T-helper 2 cell treated with Interferon-gamma antibody and Interleukin-4, amounts not matched to agents 100 ng/mL and 5 ng/mL, for 36 hours (primary cell): Measurements from ENCODE around the gene PTPN18. TPM values are rescaled to one million over a fixed set of nuclear protein-coding genes. Genes with fewer than 3 reads are reported as not detected.

Experiments
- intact Hi-C: fragments of 100-400 bp; cut with micrococcal nuclease; formaldehyde crosslinking; loops from one replicate; pipeline ENCODE4 v1.15.1; 2023
- total RNA-seq: library from RNA; stranded (reverse); gene quantifications from 2 replicates; pipeline ENCODE4 v1.2.3, GENCODE V29; 2022

The PTPN18 gene
- total RNA-seq, 1 donor from 2014 or later, result 95.5 TPM

GRCh38 chr2:130363479-130363878, 7.6 kb downstream of the PTPN18 start:
- intact Hi-C loops, result no loop called here

GRCh38 chr2:130365075-130365474, 9.2 kb downstream of the PTPN18 start:
- intact Hi-C loops, result no loop called here

- intact Hi-C loops, result no loop called here
Observed at GRCh38 chr2:130365963-130366362, 10.1 kb downstream of the PTPN18 start.

- intact Hi-C loops, result no loop called here
Observed at GRCh38 chr2:130366720-130367119, 10.9 kb downstream of the PTPN18 start.

- intact Hi-C loops, result no loop called here
Observed at GRCh38 chr2:130368786-130369185, 12.9 kb downstream of the PTPN18 start.

- intact Hi-C loops, result no loop called here
Observed at GRCh38 chr2:130369311-130369964, 13.6 kb downstream of the PTPN18 start.

GRCh38 chr2:130369965-130370341, 14.1 kb downstream of the PTPN18 start:
- intact Hi-C loops, result no loop called here

GRCh38 chr2:130370490-130370889, 14.6 kb downstream of the PTPN18 start:
- intact Hi-C loops, result no loop called here

- intact Hi-C loops, result loop anchor here (1.0 kb wide), 4 partner anchors 15 to 190 kb away; partner anchors contain the start of genes IMP4, PTPN18 and SMPD4
Observed at GRCh38 chr2:130371723-130372054, 15.8 kb downstream of the PTPN18 start.

GRCh38 chr2:130372055-130372832, 16.4 kb downstream of the PTPN18 start:
- intact Hi-C loops, result loop anchor here (1.0 kb wide), 4 partner anchors 16 to 191 kb away; partner anchors contain the start of genes IMP4, PTPN18 and SMPD4

GRCh38 chr2:130372833-130373807, 17.3 kb downstream of the PTPN18 start:
- intact Hi-C loops, result loop anchor here (1.0 kb wide), 4 partner anchors 17 to 192 kb away; partner anchors contain the start of genes IMP4, PTPN18 and SMPD4

GRCh38 chr2:130373808-130374365, 18.0 kb downstream of the PTPN18 start:
- intact Hi-C loops, result no loop called here

- intact Hi-C loops, result no loop called here
Observed at GRCh38 chr2:130374587-130375290, 18.9 kb downstream of the PTPN18 start.

- intact Hi-C loops, result no loop called here
Observed at GRCh38 chr2:130375291-130376266, 19.7 kb downstream of the PTPN18 start.

GRCh38 chr2:130376433-130377293, 20.8 kb downstream of the PTPN18 start:
- intact Hi-C loops, result no loop called here

- intact Hi-C loops, result no loop called here
Observed at GRCh38 chr2:130377491-130377890, 21.6 kb downstream of the PTPN18 start.

- intact Hi-C loops, result no loop called here
Observed at GRCh38 chr2:130378206-130378897, 22.5 kb downstream of the PTPN18 start.

- intact Hi-C loops, result no loop called here
Observed at GRCh38 chr2:130378898-130379214, 23.0 kb downstream of the PTPN18 start.
